Raji (cell line): ENCODE results near the gene KIF1B.

ENCODE experiments used
- POLR2A ChIP-seq: IDR thresholded peaks from 2 replicates; pipeline ENCODE4 v1.6.1; 2011; ENCODE audit warnings: low read depth, low read length, control low read depth; ENCODE audit not compliant: insufficient read depth

Gene KIF1B

GRCh38 chr1:10325521-10325920 lies 115.2 kb downstream of the KIF1B start:
- no peak for TF ChIP-seq POLR2A

GRCh38 chr1:10326251-10326650 lies 115.9 kb downstream of the KIF1B start:
- TF ChIP-seq POLR2A: no peak

- no peak for TF ChIP-seq POLR2A
These were observed 118.0 kb downstream of the KIF1B start for GRCh38 chr1:10328180-10328963.

GRCh38 chr1:10337436-10337835 lies 127.1 kb downstream of the KIF1B start:
- TF ChIP-seq POLR2A: no peak

GRCh38 chr1:10338047-10338446 lies 127.7 kb downstream of the KIF1B start:
- no peak for TF ChIP-seq POLR2A

GRCh38 chr1:10338611-10339010 lies 128.2 kb downstream of the KIF1B start:
- no peak for TF ChIP-seq POLR2A

- TF ChIP-seq POLR2A: no peak
These were observed 128.7 kb downstream of the KIF1B start for GRCh38 chr1:10339036-10339567.

- no peak for TF ChIP-seq POLR2A
These were observed 129.4 kb downstream of the KIF1B start for GRCh38 chr1:10339815-10340214.

- no peak for TF ChIP-seq POLR2A
These were observed 130.7 kb downstream of the KIF1B start for GRCh38 chr1:10340930-10341590.

- no peak for TF ChIP-seq POLR2A
These were observed 136.7 kb downstream of the KIF1B start for GRCh38 chr1:10347109-10347508.

- no peak for TF ChIP-seq POLR2A
These were observed 142.9 kb downstream of the KIF1B start for GRCh38 chr1:10353282-10353681.

GRCh38 chr1:10353693-10354092 lies 143.3 kb downstream of the KIF1B start:
- TF ChIP-seq POLR2A: no peak

- no peak for TF ChIP-seq POLR2A
These were observed 149.7 kb downstream of the KIF1B start for GRCh38 chr1:10360045-10360444.

GRCh38 chr1:10361515-10361914 lies 151.1 kb downstream of the KIF1B start:
- TF ChIP-seq POLR2A: no peak

GRCh38 chr1:10368194-10368593 lies 157.8 kb downstream of the KIF1B start:
- no peak for TF ChIP-seq POLR2A

GRCh38 chr1:10374442-10374860 lies 164.1 kb downstream of the KIF1B start:
- no peak for TF ChIP-seq POLR2A
